Bronchial epithelial cell (primary cell): ENCODE results near the gene OSTM1. TPM values are rescaled to one million over a fixed set of nuclear protein-coding genes. Genes with fewer than 3 reads are reported as not detected.

Experiments used
- DNase-seq: peaks from one replicate; pipeline ENCODE4 v3.0.0-alpha.2; 2010; ENCODE audit warnings: low read depth
- FAIRE-seq: peaks from 2 replicates; lab custom pipeline; 2011; peaks lifted over from hg19 to GRCh38; lab: Jason Lieb, UNC
- H3K27me3 ChIP-seq: 2 replicates; pipeline ENCODE4 v1.5.1; 2011; ENCODE audit warnings: low read length; ENCODE audit not compliant: control insufficient read depth, insufficient read depth
- H3K36me3 ChIP-seq: 2 replicates; pipeline ENCODE4 v1.5.1; 2011; ENCODE audit warnings: low read length; ENCODE audit not compliant: control insufficient read depth, insufficient read depth
- H3K4me3 ChIP-seq: 2 replicates; pipeline ENCODE4 v1.5.1; 2011; ENCODE audit warnings: mild to moderate bottlenecking, low read depth, low read length, control low read depth
- CTCF ChIP-seq: IDR thresholded peaks from 2 replicates; pipeline ENCODE4 v1.5.1; 2011; ENCODE audit warnings: mild to moderate bottlenecking, moderate library complexity, low read length, control low read depth, inconsistent platforms; ENCODE audit not compliant: insufficient read depth, severe bottlenecking
- total RNA-seq: library from RNA; depleted of rRNA; stranded (reverse); fragments of >200 nt; gene quantifications from 2 replicates; pipeline ENCODE4 v1.2.1, GENCODE V29; 2014

Gene OSTM1
- total RNA-seq, 1 donor from 2014 or later = 142 TPM

- TF ChIP-seq CTCF = no peak
- Histone ChIP-seq H3K27me3 (peaks cover 2% of the 10 kb centered on the region), H3K36me3 (no peaks in the 10 kb centered on the region), H3K4me3 (no peak overlapping the region)
- DNase-seq (no peak), FAIRE-seq (no peak)
These were observed 3.6 kb upstream of the OSTM1 start for GRCh38 chr6:108078191-108078590.

- DNase-seq (peak; percentile 21), FAIRE-seq (no peak)
- no peaks in the 10 kb centered on the region for H3K27me3 ChIP-seq
- H3K36me3 ChIP-seq = no peaks in the 10 kb centered on the region
- H3K4me3 ChIP-seq = peak overlapping the region; percentile 86
- no peak for TF ChIP-seq CTCF
These were observed 533 bp downstream of the OSTM1 start for GRCh38 chr6:108074057-108074358.

GRCh38 chr6:108071736-108072276 lies 2.7 kb downstream of the OSTM1 start:
- Histone ChIP-seq H3K36me3 (no peaks in the 10 kb centered on the region), H3K27me3 (no peaks in the 10 kb centered on the region), H3K4me3 (no peak overlapping the region)
- DNase-seq (no peak), FAIRE-seq (no peak)
- no peak for TF ChIP-seq CTCF

- DNase-seq (no peak), FAIRE-seq (no peak)
- Histone ChIP-seq H3K4me3 (no peak overlapping the region), H3K27me3 (no peaks in the 10 kb centered on the region), H3K36me3 (no peaks in the 10 kb centered on the region)
- TF ChIP-seq CTCF = no peak
These were observed 5.9 kb downstream of the OSTM1 start for GRCh38 chr6:108068618-108069017.

GRCh38 chr6:108068182-108068581 lies 6.4 kb downstream of the OSTM1 start:
- FAIRE-seq (no peak), DNase-seq (no peak)
- no peaks in the 10 kb centered on the region for H3K36me3 ChIP-seq

More at GRCh38 chr6:108068182-108068581, 6.4 kb downstream of the OSTM1 start:
- Histone ChIP-seq H3K4me3 (no peak overlapping the region), H3K27me3 (no peaks in the 10 kb centered on the region)
- no peak for TF ChIP-seq CTCF
